ENCODE results near the gene FIS1.

The FIS1 gene

GRCh38 chr7:101232141-101232850, 12.6 kb downstream of the FIS1 start:
- no peak for DNase-seq

GRCh38 chr7:101231644-101232043, 13.2 kb downstream of the FIS1 start:
- DNase-seq: no peak

- no peak for DNase-seq
Measured at GRCh38 chr7:101226721-101227120, 18.2 kb downstream of the FIS1 start.

GRCh38 chr7:101225650-101226049, 19.2 kb downstream of the FIS1 start:
- DNase-seq: no peak

- DNase-seq: no peak
Measured at GRCh38 chr7:101223528-101223927, 21.4 kb downstream of the FIS1 start.

- DNase-seq: no peak
Measured at GRCh38 chr7:101222275-101222830, 22.5 kb downstream of the FIS1 start.

GRCh38 chr7:101220295-101220694, 24.6 kb downstream of the FIS1 start:
- DNase-seq: no peak

GRCh38 chr7:101218236-101219125, 26.4 kb downstream of the FIS1 start:
- no peak for DNase-seq

GRCh38 chr7:101217388-101218235, 27.3 kb downstream of the FIS1 start, which contains the start of the genes PLOD3 and ZNHIT1:
Gene PLOD3, minus strand, starts transcription at chr7:101217581. Its CDS starts 307 bp downstream, at chr7:101217274.
Gene ZNHIT1, plus strand, starts transcription at chr7:101218165. Its CDS starts 31 bp downstream, at chr7:101218196.
- peak; percentile 98 for DNase-seq

GRCh38 chr7:101216860-101217387, 28.0 kb downstream of the FIS1 start:
- DNase-seq: no peak

- no peak for DNase-seq
Measured at GRCh38 chr7:101216001-101216859, 28.7 kb downstream of the FIS1 start.

GRCh38 chr7:101212014-101212413, 32.9 kb downstream of the FIS1 start:
- no peak for DNase-seq

GRCh38 chr7:101211501-101211900, 33.4 kb downstream of the FIS1 start:
- DNase-seq: no peak

GRCh38 chr7:101210143-101210542, 34.7 kb downstream of the FIS1 start:
- no peak for DNase-seq

GRCh38 chr7:101208794-101209193, 36.1 kb downstream of the FIS1 start:
- DNase-seq: no peak

GRCh38 chr7:101207459-101207858, 37.4 kb downstream of the FIS1 start:
- DNase-seq: no peak

- DNase-seq: no peak
Measured at GRCh38 chr7:101206665-101207042, 38.2 kb downstream of the FIS1 start.

GRCh38 chr7:101205901-101206664, 38.8 kb downstream of the FIS1 start:
- DNase-seq: no peak

- DNase-seq: peak; percentile 52
Measured at GRCh38 chr7:101203740-101204738, 40.8 kb downstream of the FIS1 start.

Measured in CD4-positive, alpha-beta T cell treated with Interleukin-10 for 1 hour (primary cell).